Measurements from ENCODE around the gene TCF4.

Gene TCF4

DNA sequence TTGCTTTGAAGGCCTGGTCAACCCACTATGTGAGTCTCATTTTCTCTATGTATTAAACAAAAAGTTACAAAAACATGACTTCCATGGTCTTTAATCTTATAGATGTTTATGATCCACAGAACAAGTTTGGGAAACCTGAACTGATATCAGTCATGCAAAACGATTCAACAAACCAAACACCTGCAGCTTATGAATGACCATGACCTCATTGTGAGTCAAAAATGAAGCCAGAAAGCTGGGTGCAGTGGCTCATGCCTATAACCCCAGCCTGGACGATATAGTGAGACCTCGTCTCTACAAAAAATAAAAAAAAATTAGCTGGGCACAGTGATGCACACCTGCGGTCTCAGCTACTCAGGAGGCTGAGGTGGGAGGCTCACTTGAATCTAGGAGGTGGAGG, 358.3 kb downstream of the TCF4 start:
- no peak for DNase-seq (ENCODE audit: low read depth)

DNA sequence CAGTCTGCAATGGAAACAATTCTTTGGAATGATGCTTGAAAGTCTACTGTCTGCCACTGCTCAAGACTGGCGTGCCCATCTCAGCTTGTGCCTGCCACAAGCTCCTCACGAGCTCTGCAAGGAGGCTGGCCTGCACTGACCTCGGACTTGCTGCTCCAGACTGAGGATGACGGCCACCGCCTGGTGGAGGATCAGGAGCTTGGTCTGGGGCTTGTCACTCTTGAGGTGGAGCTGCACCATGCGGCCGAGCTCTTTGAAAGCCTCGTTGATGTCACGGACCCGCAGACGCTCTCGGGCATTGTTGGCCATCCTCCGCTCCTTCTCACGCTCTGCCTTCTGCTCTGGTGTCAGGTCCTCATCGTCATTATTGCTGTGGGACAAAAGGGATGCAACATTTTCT, 359.3 kb downstream of the TCF4 start:
- no peak for DNase-seq (ENCODE audit: low read depth)

DNA sequence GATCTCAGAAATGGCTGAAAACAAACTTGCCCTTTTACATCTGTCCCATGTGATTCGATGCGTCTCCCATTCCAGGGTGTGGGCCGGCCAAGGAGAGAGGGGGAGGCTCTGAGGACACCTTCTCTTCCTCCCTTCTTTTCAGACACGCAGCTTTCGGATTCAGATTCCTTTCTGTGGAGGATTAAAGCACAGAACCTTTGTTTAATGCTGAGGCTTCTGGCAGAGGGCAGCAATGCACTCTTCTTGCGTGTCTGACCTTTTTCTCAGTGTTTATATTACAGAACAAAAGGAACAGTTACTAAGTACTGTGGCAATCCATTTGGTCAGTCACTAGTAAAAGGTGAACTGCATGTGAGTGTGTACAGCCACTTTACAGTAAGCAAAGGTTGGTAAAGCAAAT, 359.8 kb downstream of the TCF4 start:
- DNase-seq (ENCODE audit: low read depth) = no peak

DNA sequence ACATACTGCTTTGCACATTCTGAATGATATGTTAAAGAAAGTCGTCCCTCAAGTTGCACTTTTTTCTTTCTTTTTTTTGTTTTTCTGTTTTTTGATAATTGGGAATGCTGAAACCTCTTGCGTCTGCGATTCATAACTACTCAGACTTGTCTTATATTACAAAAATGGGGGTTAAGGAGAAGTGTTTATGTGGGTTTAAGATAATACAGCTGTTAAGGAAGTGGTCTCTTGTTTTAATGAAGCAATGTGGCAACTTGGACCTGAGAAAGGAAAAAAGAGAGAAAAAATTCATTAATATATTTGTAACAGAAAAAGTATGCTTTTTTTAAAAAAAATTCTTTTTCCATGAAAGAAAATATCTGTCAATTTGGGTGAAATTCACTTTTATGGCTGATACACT, 360.2 kb downstream of the TCF4 start:
- no peak for DNase-seq (ENCODE audit: low read depth)

DNA sequence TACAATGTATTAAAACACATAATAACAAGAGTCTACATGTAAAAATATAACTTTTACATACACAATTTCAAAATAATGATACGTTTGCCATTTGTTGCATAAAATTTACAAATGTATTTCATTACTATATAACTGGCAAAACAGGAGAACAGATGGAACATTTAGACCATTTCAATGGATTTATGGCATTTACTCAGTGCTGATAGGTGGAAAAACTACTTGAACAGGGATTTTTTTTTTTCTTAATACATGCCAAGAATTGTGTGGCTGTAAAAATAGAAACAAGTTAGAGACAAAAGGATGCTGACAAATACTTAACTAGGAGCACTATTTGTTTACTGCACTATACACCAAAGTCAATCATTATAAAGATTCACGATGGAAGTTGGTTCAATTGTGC, 361.9 kb downstream of the TCF4 start:
- no peak for DNase-seq (ENCODE audit: low read depth)

DNA sequence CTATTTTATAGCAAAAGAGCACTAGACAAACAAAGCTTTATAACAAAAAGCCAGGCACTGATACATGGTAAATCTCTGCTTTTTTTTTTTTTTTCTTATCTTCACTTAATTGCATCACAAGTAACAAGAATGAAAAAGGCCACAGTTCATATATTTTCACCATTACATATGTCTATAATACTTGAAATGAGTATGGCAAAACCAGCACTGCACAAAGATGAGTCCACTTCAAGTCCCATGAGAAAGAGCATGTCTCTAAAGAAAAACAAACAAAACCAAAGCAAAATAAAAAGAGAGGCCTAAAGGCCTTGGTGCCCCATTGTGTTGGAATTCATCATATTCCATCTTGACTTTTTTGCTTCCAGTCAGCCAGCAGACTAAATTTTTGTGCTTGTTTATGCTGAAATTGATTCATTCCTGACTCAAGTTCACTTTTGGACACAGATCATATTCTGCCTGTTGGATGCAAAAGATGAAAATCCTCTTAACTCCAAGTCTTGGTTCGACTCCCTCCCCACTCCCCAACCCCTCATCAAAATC, 363.8 kb downstream of the TCF4 start:
- DNase-seq (ENCODE audit: low read depth) = no peak

DNA sequence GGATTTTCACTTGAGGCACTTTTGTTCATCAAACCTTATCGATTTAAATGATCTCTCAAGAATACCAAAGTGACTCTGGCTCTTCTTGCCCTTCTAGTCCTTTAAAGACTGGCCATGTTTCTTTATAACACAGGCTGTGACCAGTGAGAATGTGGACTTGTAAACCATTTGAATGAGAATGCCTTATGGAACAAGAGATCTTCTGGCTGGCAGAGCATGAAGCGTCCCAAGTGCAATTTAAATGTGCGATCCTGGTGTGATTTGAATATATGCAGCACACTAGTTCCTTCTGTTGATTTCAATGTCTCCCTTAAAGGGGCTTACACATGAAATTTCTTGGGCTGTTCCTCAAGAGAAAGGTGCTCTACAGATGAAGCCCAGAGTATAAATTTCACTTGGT, 366.4 kb downstream of the TCF4 start:
- no peak for DNase-seq (ENCODE audit: low read depth)

DNA sequence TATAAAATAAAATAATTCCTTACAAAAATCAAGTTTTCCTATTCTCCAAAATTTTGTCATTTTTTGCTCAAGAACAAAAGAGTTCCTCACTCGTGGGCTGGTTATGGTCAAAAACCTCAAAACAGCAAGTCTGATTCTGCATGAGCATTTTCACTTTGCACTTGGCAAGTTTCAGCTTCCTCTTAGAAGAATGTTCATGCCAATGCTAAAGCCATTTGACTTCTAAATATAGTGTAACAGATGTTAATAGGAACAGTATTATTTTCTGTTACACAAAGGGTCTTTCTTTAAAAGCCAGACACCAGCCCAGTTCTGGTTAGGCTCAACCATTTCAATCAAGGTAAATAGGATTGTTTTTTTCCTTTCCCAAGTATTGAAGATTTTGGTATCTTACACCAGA, 367.5 kb downstream of the TCF4 start:
- DNase-seq (ENCODE audit: low read depth) = no peak

DNA sequence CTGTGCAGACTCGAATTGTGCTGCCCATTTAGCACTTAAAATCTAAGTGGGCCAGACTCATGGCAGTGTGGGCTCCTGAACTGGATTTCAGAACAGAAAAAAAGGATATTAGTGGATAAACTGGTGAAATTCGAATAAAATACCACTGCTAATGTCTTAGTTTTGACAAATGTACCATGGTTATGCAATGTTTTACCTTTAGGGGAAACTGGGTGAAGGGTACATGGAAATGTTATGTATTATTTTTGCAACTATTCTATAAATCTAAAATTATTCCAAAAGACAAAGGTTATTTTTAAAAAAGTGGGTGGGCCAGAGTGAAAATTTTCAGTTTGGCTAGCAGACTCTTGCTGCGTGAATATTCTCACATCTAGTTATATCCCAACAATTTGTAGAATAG, 368.2 kb downstream of the TCF4 start:
- no peak for DNase-seq (ENCODE audit: low read depth)

DNA sequence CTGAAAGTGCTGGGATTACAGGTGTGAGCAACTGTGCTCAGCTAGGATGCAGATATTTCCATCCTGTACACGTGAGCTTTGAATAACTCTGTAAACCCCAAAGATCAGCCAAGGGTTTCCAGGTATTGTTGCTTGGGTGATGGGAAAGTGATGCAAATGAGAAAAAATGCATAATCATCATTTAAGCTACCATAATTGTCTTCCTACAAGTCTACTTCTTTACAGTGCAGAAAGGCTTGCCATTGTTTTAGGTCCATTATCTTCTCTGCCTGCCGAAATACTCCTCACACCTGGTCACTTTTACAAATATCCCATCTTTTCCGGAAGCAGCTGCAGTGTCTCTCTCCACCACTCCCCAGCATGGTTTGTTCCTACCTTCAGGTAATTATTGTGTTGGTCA, 368.9 kb downstream of the TCF4 start:
- no peak for DNase-seq (ENCODE audit: low read depth)

DNA sequence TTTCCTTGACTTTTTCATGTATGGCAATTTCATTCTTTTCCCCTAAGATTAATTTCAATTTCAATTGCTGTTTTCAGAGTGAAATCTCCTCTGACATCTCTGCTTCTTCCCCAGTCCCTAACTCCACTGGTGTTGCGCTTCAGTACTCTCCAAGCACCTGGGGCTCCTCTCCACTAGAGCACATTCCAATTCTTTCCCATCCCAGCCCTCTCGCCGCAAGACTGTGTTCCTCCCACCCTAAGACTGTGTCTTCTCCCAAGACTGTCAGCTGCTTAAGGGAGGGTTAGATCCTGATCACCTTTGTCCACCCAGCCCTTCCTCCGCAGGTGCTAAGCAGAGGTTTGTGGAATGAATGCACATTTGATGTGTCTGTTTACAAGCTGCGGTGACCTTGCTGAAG, 373.0 kb downstream of the TCF4 start:
- no peak for DNase-seq (ENCODE audit: low read depth)

DNA sequence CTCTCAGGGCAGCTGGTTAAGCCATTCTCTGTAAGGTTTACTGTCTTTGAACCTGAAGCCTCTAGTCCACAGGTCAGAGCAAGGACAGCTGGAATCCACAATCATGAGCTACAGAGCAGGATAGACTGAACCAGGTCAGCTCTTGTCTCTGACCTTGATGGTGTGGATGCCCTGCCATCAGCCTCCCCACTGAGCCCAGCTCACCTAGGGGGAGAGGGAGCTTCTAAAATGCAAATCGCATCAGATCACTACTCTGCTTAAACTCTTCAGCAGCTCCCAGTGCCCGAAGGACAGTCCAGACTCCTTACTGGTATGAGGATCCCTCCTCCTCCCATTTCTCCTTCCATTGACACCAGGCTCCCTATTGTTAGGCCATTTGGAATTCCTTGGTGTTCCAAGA, 373.5 kb downstream of the TCF4 start:
- DNase-seq (ENCODE audit: low read depth) = no peak

DNA sequence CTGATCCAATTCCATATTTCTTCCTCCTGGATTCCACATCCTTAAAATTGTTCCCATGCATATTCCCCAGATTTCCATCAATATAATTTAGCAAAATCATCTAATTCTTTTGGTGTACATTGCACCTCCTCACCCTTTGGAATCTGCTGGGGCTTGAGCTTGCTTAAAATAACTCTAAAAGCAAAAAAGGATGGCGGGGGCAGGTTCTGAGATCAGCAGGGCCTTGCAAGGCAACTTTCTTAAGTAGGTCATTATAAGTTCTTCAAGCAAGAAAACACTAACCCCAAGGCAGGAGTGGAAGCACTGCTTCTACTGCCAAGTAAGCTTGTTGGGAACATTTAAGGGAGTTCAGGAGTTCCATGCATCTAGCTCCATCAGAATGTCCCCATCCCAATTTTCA, 374.4 kb downstream of the TCF4 start:
- no peak for DNase-seq (ENCODE audit: low read depth)

DNA sequence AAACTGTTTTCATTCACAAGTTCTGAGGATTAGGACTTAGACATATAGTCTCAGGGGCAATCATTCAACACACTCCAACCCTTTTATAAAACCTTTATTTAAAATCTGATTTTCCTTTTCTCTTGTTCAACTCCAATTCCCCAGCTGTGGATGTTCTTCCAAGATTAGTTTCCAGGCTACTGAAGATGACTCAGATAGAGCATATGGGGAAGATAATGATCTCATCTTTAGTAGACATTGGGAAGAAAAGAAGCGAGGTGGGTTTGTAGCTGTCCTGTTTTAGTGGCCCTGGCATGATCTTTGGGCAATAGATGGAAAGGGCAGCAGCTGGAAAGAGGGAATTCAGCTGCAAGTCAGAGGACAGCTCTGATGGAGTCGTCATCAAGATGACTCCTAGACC, 381.1 kb downstream of the TCF4 start:
- DNase-seq (ENCODE audit: low read depth) = no peak

DNA sequence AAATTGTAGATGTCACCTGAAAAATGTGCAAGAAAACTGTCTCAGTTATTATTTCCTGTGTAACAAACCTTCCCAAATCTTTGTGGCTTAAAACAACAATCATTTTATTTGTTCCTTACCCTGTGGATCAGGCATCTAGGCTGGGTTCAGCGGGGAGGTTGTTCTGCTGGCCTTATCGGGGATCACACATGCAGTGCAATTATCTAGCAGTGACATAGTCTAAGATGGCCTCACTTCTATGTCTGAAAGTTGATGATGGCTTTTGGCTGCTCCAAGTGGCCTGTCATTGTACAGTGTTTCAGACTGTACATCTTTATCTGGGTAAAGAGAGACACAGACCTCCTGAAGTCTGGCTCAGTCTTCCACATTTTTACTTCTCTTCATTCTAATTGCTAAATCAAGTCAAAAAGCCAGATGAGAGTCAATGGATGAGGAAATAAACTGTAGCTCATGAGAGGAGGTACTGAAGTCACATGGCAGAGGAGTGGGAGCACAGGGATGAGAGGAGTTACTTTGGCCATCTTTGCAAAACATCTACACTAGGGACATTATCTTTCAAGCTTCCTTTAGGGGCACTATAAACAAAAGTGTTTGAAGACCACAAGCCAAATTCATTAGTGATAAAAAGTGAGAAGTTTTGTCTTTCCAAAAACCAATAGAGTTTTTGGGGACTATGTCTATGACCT, 385.6 kb downstream of the TCF4 start:
- DNase-seq (ENCODE audit: low read depth) = no peak

DNA sequence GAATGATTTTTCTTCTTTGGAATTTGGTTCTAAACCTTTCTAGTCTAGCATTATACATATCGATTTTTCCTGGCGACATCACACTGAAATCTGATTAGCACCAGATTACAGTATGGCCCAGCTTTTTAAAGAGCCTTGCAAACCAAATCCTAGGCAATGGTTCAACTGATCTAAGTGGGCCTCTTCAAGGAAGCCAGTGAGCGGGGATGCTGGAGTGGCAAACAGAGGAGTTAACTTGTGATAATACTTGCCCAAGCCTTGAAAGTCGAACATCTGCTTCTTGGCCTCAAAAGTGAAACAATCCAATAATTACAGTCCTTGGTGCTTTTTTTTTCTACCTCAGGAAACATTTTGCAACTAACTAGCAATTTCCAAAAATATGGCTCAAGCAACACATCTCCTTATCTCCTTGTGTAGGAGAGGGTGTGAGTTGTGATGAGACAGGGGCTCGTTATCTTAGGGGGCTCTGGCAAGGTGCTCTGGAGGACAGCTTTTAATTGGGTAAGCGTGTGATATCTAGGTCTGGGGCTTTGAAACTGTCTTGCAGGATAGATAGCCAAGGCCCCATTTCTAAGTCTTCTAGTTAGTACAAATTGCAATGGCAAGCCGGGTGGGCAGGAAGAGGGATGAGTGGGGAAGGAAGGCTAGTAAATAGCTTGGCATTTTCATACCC, 388.6 kb downstream of the TCF4 start:
- DNase-seq (ENCODE audit: low read depth) = no peak

DNA sequence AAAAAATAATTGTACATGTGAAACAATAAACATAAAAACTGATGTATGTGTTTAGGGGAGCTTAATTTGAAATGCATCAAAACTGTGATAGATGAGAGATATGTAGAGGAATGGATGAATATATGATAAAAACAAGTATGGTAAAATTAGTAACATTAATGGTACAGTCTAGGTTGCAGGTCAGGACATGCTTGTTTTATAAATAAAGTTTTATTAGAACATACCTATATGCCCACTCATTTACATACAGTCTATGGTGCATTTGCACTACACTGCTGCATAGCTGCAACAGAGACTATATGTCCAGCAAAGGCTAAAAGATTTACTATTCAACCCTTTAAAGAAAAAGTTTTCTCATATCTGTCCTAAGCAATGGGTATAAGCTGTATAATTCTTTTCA, 392.1 kb downstream of the TCF4 start:
- DNase-seq (ENCODE audit: low read depth) = no peak

DNA sequence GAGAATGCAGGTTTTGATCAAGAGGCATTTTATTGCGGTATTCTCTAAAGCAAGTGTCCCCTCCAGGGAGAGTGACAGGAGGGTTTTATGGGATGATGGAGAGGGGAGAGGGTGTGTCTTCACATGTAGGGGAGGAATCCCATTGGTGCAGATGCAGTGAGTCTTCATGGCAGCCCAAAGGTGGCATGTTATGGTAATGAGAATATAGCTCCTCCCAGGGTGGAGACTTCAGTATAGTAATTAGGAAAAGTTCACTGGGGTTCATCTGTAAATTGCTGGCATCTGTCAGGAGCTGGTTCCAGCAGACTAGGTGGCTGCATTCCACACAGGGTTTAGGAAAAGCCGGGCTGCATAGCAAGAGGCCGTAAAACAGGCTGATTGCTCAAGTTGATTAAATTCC, 398.0 kb downstream of the TCF4 start:
- DNase-seq (ENCODE audit: low read depth) = no peak

DNA sequence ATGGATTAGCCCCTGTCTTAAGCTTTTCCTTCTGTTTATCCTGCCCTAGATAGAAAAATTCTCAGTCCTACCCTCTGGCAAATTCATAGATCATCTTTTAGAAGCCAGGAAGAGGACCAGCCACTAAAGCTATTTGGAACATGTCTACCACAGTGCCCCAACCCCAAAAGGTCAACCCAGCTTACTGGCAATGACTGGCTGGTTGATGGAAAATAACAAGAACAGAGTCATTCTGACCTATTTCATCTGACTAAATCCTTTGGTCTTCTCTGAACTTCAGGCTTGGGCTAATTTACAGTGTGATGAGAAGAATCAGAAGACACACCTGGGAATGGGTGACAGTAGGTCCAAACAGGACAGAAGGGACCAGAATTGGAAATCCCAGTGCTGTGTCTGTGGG, 401.4 kb downstream of the TCF4 start:
- no peak for DNase-seq (ENCODE audit: low read depth)

DNA sequence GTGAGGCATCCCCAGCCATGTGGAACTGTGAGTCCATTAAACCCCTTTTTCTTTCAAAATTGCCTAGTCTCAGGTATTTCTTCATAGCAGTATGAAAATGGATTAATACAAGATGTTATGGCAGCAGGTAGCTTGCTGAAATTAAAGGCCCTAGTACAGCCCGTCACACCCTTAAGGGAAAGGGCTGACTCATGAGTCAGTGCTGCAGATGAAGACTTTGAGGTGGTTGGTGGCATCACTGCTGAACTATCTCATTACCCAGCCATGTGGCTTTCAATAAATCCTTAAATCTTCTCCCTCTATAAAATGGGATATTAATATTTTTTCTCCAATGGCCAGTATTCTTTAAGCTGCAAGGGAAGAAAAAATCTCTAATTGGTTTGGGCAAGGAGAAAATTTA, 402.6 kb downstream of the TCF4 start:
- no peak for DNase-seq (ENCODE audit: low read depth)

DNA sequence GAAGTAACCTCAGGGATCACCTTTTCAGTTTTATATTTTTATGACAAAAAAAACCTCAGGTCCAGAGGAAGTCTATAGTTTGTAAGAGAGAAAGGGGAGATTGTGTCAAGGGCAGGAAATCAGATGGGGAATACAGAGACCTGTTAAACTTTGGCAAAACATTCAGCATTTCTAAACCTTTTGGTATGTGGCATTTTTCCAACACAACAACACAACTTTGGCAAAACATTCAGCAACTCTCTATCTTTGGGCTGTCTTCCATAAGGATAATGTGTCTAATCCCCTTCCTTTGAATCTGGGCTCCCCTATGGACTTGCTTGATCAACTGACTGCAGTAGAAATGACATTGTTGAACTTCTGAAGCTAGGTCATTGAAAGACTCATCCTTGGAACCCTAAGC, 408.2 kb downstream of the TCF4 start:
- no peak for DNase-seq (ENCODE audit: low read depth)

DNA sequence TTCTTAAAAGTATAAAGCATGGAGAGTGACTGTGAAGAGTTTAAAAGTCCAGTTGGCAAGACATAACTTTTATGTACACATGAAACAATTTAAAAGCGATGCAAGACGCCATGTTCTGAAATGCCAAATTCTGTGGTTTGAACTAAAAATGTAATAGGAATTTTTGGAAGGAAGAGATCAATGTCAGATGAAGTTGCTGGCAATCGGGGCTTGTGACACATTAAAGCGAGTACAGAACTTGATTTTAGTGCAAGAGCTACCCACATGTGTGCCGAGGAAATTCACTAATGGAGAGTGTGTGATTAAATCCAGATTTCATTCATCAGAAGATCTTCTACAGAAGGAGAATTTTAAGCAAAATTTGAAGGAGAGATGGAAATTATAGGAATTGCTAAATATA, 408.6 kb downstream of the TCF4 start:
- no peak for DNase-seq (ENCODE audit: low read depth)

DNA sequence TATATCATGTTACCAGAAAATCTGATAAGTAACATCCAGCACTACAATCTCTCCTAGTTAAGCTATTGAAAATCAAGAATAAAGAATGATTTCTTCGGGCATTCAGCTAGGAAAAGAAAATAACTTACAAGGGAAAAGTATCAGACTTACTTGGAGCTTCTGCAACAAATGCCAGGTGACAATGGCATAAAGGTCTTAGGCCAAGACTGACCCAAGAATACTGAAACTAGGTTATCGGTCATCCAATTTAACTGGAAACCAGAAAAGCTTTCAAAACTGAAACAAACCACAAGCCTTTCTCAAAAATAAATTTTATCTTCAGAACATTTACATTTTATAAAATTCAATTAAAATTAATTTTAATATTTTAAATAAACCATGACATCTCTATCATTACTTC, 414.7 kb downstream of the TCF4 start:
- DNase-seq (ENCODE audit: low read depth) = no peak

Measured in activated T-cell treated with anti-CD3 and anti-CD28 coated beads for 1 hour (primary cell).